ENCODE data around the gene RAB24.
"Not testable (repeated sequence)": the region's sequence is repeated elsewhere in the genome, so short reads cannot be mapped to it uniquely, and the experiment has no call there.

The RAB24 gene

DNA sequence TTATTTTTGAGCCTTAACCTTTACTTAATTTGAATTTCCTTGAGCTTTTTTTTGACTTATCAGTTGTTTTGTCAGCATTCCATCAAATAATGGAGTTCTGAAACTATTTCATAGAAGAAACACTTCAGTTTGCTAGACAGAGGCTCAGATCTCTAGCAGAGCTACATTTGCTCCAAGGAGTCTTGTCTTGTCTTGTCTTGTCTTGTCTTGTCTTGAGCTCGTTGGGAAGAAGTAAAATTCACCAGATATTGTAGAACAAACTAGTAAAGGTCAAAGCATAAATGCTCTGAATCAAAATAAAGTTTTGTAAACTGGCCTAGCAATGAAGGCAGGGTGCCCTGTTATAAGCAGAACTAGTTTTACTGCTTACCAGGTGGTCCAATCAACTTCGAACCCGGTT is 33.5 kb downstream of the RAB24 start:
- H3K9me3 Mint-ChIP-seq: no peaks in the 10 kb centered on the region
- no peak overlapping the region for H3K4me3 Mint-ChIP-seq
- H3K27me3 Mint-ChIP-seq (ENCODE audit: low read depth): no peaks in the 10 kb centered on the region
- peaks cover 83% of the 10 kb centered on the region for H3K36me3 Mint-ChIP-seq (ENCODE audit: low read depth)
- H3K4me1 Mint-ChIP-seq: no peaks in the 10 kb centered on the region
- TF ChIP-seq, protein P1, sequence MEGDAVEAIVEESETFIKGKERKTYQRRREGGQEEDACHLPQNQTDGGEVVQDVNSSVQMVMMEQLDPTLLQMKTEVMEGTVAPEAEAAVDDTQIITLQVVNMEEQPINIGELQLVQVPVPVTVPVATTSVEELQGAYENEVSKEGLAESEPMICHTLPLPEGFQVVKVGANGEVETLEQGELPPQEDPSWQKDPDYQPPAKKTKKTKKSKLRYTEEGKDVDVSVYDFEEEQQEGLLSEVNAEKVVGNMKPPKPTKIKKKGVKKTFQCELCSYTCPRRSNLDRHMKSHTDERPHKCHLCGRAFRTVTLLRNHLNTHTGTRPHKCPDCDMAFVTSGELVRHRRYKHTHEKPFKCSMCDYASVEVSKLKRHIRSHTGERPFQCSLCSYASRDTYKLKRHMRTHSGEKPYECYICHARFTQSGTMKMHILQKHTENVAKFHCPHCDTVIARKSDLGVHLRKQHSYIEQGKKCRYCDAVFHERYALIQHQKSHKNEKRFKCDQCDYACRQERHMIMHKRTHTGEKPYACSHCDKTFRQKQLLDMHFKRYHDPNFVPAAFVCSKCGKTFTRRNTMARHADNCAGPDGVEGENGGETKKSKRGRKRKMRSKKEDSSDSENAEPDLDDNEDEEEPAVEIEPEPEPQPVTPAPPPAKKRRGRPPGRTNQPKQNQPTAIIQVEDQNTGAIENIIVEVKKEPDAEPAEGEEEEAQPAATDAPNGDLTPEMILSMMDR (IDR thresholded peaks at IDR 0.05; ENCODE audit: unreplicated experiment in 3 of 3): no peak
- no peak overlapping the region for H3K27ac Mint-ChIP-seq

DNA sequence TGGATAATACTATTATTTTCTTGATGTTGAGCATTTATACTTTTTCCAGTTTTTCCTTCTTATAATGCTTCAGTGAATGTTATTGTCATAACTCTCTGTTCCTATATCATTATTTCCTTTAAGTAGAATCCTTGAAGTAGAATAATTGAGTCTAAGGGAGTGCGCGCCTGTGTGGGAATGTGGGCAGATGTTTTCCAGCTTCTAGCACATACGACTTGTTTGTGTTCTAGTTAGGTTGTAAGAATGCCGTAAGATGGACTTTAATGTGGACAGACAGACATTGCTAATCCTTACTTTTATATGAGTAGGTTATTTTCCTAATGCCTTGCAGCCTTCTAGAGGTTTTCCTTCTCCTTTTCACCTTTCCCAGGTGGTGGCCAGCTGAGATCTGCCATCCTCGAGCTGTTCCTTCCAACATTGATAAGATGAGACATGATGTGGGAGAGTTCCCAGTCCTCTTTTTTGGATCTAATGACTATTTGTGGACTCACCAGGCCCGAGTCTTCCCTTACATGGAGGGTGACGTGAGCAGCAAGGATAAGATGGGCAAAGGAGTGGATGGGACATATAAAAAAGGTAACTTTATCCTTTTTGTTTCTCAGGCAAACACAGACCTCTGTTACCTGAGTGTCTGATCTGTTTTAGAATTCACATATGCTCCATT is 34.2 kb downstream of the RAB24 start:
- Mint-ChIP-seq H3K36me3 (ENCODE audit: low read depth) (peaks cover 83% of the 10 kb centered on the region), H3K9me3 (no peaks in the 10 kb centered on the region), H3K4me1 (no peaks in the 10 kb centered on the region), H3K27ac (no peak overlapping the region), H3K27me3 (ENCODE audit: low read depth) (no peaks in the 10 kb centered on the region), H3K4me3 (no peak overlapping the region)
- TF ChIP-seq, protein P1 (IDR thresholded peaks at IDR 0.05; ENCODE audit: unreplicated experiment in 3 of 3): no peak

DNA sequence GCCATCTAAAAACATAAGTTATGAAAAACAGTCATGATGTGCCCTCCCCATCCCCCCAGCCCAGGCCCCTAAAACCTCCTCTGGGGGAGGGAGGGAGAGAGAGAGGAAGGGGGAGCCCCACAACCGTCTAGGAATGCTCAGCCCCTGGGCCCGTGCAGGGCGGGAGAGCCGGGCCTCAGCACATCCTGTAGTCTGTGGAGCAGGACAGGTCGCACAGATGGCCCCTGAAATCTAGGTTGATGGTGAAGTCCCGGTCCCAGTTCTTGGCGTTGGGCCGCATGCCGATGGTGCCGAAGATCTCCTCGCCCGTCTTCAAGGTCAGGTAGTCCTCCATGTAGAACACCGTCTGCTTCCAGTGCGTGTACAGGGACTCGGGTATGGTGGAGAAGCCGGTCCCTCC is 38.1 kb downstream of the RAB24 start:
- Mint-ChIP-seq H3K9me3 (no peaks in the 10 kb centered on the region), H3K4me3 (no peak overlapping the region), H3K4me1 (no peaks in the 10 kb centered on the region), H3K36me3 (ENCODE audit: low read depth) (peaks cover 76% of the 10 kb centered on the region), H3K27ac (no peak overlapping the region), H3K27me3 (ENCODE audit: low read depth) (no peaks in the 10 kb centered on the region)
- TF ChIP-seq, protein P1 (IDR thresholded peaks at IDR 0.05; ENCODE audit: unreplicated experiment in 3 of 3): no peak

DNA sequence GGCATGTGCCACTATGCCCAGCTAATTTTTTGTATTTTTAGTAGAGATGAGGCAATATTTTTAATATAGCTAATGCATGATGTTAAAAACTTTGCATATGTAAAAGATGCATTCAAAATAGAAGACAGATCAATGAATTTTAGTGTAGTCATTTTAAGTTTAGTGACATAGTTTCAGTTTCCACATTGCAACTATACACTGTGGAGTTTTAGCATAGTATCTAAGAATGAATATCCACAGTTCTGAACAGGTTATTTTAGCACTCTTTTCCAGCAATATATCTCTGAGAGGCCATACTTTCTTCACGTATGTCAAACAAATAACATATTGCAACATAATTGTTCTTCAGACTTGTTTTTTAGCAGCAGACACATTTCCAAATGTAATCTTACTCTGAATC is 39.3 kb downstream of the RAB24 start:
- Mint-ChIP-seq H3K36me3 (ENCODE audit: low read depth) (peaks cover 76% of the 10 kb centered on the region), H3K27ac (peak overlapping the region in 2 of 3 experiments; percentile 31 to 45), H3K9me3 (no peaks in the 10 kb centered on the region), H3K4me3 (no peak overlapping the region), H3K4me1 (no peaks in the 10 kb centered on the region), H3K27me3 (ENCODE audit: low read depth) (no peaks in the 10 kb centered on the region)
- TF ChIP-seq, protein P1 (IDR thresholded peaks at IDR 0.05; ENCODE audit: unreplicated experiment in 3 of 3): no peak

DNA sequence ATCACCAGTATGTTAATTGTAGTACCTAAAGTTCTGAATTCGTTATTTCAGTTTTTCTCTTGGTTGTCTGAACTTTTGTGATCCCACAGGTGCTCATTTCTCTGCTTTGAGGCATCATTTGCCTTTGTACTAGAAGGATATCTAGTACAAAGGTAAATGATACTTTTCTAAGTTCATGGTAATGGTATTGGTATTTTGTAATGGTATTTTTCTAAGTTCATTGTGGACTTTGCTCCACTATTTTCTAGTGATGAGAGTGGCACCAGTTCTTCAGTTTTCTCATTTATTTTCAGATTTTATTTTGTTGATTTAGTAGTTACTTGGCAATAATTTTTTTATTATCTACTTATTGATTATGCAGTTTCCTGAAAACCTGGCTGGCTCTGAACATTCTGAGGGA is 42.0 kb downstream of the RAB24 start:
- Mint-ChIP-seq H3K4me3 (no peak overlapping the region), H3K4me1 (no peaks in the 10 kb centered on the region), H3K27me3 (ENCODE audit: low read depth) (no peaks in the 10 kb centered on the region), H3K9me3 (no peaks in the 10 kb centered on the region), H3K27ac (peak overlapping the region in 1 of 3 experiments; percentile 35), H3K36me3 (ENCODE audit: low read depth) (peaks cover 74% of the 10 kb centered on the region)
- TF ChIP-seq, protein P1 (IDR thresholded peaks at IDR 0.05; ENCODE audit: unreplicated experiment in 3 of 3): no peak

DNA sequence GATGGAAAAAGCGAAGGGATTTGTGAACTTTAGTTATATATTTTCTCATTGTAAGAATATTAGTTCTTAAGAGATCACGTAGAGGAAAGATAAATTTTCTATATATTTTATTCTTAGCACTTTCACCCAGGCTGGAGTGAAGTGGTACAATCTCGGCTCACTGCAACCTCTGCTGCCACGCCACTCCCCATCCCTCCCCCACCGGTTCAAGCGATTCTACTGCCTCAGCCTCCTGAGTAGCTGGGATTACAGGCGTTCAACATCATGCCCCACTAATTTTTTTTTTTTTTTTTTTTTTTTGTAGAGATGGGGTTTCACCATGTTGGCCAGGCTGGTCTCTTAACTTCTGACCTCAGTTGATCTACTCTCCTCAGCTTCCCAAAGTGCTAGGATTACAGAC is 42.6 kb downstream of the RAB24 start:
- peaks cover 73% of the 10 kb centered on the region for H3K36me3 Mint-ChIP-seq (ENCODE audit: low read depth)
- H3K4me3 Mint-ChIP-seq: no peak overlapping the region
- no peaks in the 10 kb centered on the region for H3K27me3 Mint-ChIP-seq (ENCODE audit: low read depth)
- H3K9me3 Mint-ChIP-seq: no peaks in the 10 kb centered on the region
- TF ChIP-seq, protein P1 (IDR thresholded peaks at IDR 0.05; ENCODE audit: unreplicated experiment in 3 of 3): no peak
- no peak overlapping the region for H3K27ac Mint-ChIP-seq
- H3K4me1 Mint-ChIP-seq: no peaks in the 10 kb centered on the region

DNA sequence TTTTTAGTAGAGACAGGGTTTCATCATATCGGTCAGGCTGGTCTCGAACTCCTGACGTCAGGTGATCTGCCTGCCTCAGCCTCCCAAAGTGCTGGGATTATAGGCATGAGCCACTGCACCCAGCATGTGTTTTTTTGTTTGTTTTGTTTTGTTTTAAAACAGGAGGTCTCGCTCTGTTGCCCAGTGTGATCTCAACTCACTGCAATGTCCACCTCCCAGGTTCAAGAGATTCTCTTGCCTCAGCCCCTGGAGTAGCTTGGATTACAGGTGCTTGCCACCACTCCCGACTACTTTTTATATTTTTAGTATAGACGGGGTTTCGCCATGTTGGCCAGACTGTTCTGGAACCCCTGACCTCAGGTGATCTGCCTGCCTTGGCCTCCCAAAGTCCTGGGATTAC is 44.8 kb downstream of the RAB24 start:
- not testable (repeated sequence) for H3K9me3 Mint-ChIP-seq

More for the DNA sequence above, 44.8 kb downstream of the RAB24 start:
- H3K4me1 Mint-ChIP-seq; H3K4me3 Mint-ChIP-seq; H3K27ac Mint-ChIP-seq; H3K27me3 Mint-ChIP-seq (ENCODE audit: low read depth): not testable (repeated sequence)
- peaks cover 70% of the 10 kb centered on the region for H3K36me3 Mint-ChIP-seq (ENCODE audit: low read depth)

Data from nephron (organoid).